D721Med (cell line): ENCODE data around the gene SNF8.

Experiments
- DNase-seq: peaks from one replicate; pipeline ENCODE4 v3.0.0; 2011; ENCODE audit warnings: low spot score; ENCODE audit not compliant: insufficient read length
- FAIRE-seq: peaks from 2 replicates; lab custom pipeline; 2011; peaks lifted over from hg19 to GRCh38; lab: Jason Lieb, UNC
- CTCF ChIP-seq: IDR thresholded peaks from 2 replicates; pipeline ENCODE4 v1.5.1; 2012; ENCODE audit warnings: mild to moderate bottlenecking, control low read depth; ENCODE audit not compliant: insufficient read depth; ENCODE audit errors: missing control alignments

SNF8 gene

GRCh38 chr17:48985436-48986245 lies 41.0 kb upstream of the SNF8 start:
- DNase-seq (no peak), FAIRE-seq (no peak)
- TF ChIP-seq CTCF, result no peak

GRCh38 chr17:48981927-48982539 lies 37.4 kb upstream of the SNF8 start:
- no peak for TF ChIP-seq CTCF
- DNase-seq (no peak), FAIRE-seq (no peak)

- FAIRE-seq, result no peak
Measured at GRCh38 chr17:48973806-48974205, 29.2 kb upstream of the SNF8 start.

GRCh38 chr17:48972749-48973097 lies 28.1 kb upstream of the SNF8 start:
- no peak for TF ChIP-seq CTCF
- DNase-seq, result no peak
- FAIRE-seq, result no peak

More at GRCh38 chr17:48973806-48974205, 29.2 kb upstream of the SNF8 start:
- peak; percentile 47 for DNase-seq
- TF ChIP-seq CTCF, result no peak

- no peak for DNase-seq
- TF ChIP-seq CTCF, result no peak
- no peak for FAIRE-seq
Measured at GRCh38 chr17:48970865-48971687, 26.4 kb upstream of the SNF8 start.

- DNase-seq (no peak), FAIRE-seq (no peak)
- no peak for TF ChIP-seq CTCF
Measured at GRCh38 chr17:48970224-48970623, 25.6 kb upstream of the SNF8 start.
